HepG2 (cell line): ENCODE measurements around the gene PXDC1. TPM values are rescaled to one million over a fixed set of nuclear protein-coding genes. Genes with fewer than 3 reads are reported as not detected.
A peak's percentile ranks its signal among the peaks of the same experiment; 100 is the strongest.

Experiments used
- ATF3 ChIP-seq: sonication (generic); formaldehyde crosslinking; IDR thresholded peaks from 2 replicates; pipeline ENCODE4 v1.4.0; 2020; ENCODE audit warnings: missing genetic modification reagents
- ATF5 ChIP-seq: sonication (generic); formaldehyde crosslinking; IDR thresholded peaks from 2 replicates; pipeline ENCODE4 v1.4.0; 2020; ENCODE audit warnings: mild to moderate bottlenecking, low read depth, missing genetic modification reagents
- BRF2 ChIP-seq: sonication (generic); formaldehyde crosslinking; IDR thresholded peaks from 2 replicates; pipeline ENCODE4 v1.8.1; 2022; ENCODE audit warnings: mild to moderate bottlenecking, missing genetic modification reagents
- CEBPB ChIP-seq: IDR thresholded peaks from 2 replicates; pipeline ENCODE4 v1.6.1; 2011; ENCODE audit warnings: low read depth, low read length, improper control_type of control experiment, borderline replicate concordance
- HNRNPK ChIP-seq: fragments of 200-400 bp; formaldehyde crosslinking; IDR thresholded peaks from 2 replicates; pipeline ENCODE4 v1.6.1; 2018; ENCODE audit warnings: low read length, low read depth, moderate library complexity, mild to moderate bottlenecking; ENCODE audit not compliant: poor library complexity, severe bottlenecking
- KIAA2018 ChIP-seq: sonication (generic); formaldehyde crosslinking; IDR thresholded peaks from 2 replicates; pipeline ENCODE4 v1.5.0; 2020; ENCODE audit warnings: mild to moderate bottlenecking, missing genetic modification reagents, borderline replicate concordance
- PATZ1 ChIP-seq: sonication (generic); formaldehyde crosslinking; IDR thresholded peaks from 2 replicates; pipeline ENCODE4 v1.4.0; 2020; ENCODE audit warnings: missing genetic modification reagents
- POLR2AphosphoS2 ChIP-seq: IDR thresholded peaks from 2 replicates; pipeline ENCODE4 v1.6.1; 2011; ENCODE audit warnings: low read depth, low read length, improper control_type of control experiment
- RXRA ChIP-seq: sonication (generic); formaldehyde crosslinking; IDR thresholded peaks from 2 replicates; pipeline ENCODE4 v1.5.1; 2020; ENCODE audit warnings: missing genetic modification reagents
- SCMH1 ChIP-seq: sonication (generic); formaldehyde crosslinking; IDR thresholded peaks from 2 replicates; pipeline ENCODE4 v1.9.0; 2021; ENCODE audit warnings: missing genetic modification reagents, mild to moderate bottlenecking, borderline replicate concordance
- SOX5 ChIP-seq: IDR thresholded peaks from 2 replicates; pipeline ENCODE4 v1.6.1; 2016; ENCODE audit warnings: borderline replicate concordance
- ZNF12 ChIP-seq: sonication (generic); formaldehyde crosslinking; IDR thresholded peaks from 2 replicates; pipeline ENCODE4 v1.5.0; 2020; ENCODE audit warnings: missing genetic modification reagents
- ZNF296 ChIP-seq: sonication (generic); formaldehyde crosslinking; conservative IDR thresholded peaks from 2 replicates; pipeline ENCODE4 v1.5.0; 2020; ENCODE audit warnings: mild to moderate bottlenecking, missing genetic modification reagents
- ZNF678 ChIP-seq: sonication (generic); formaldehyde crosslinking; IDR thresholded peaks from 2 replicates; pipeline ENCODE4 v1.4.0; 2020; ENCODE audit warnings: mild to moderate bottlenecking, missing genetic modification reagents
- ZNF770 ChIP-seq: sonication (generic); formaldehyde crosslinking; IDR thresholded peaks from 2 replicates; pipeline ENCODE4 v1.5.0; 2020; ENCODE audit warnings: mild to moderate bottlenecking, missing genetic modification reagents
- polyA plus RNA-seq, 8 experiments: library from polyadenylated mRNA; depleted of rRNA in 3 of 8; stranded (reverse) in 7 of 8; unstranded in 1 of 8; fragments of >200 nt; fragmentation: Illumina TruSeq in 4 of 8; extraction: Trizol in 4 of 8; gene quantifications; 2 replicates each; pipeline versions ENCODE4 v1.2.1 to v1.2.3, GENCODE V29; 2011 to 2016; ENCODE audit warnings: low read depth in 4 of 8, missing spikeins in 1 of 8, mixed read lengths in 1 of 8; ENCODE audit not compliant: insufficient read depth in 1 of 8
- total RNA-seq, 5 experiments: library from RNA; depleted of rRNA; stranded (reverse); fragments of >200 nt; fragmentation: Illumina TruSeq; extraction: Trizol; gene quantifications; 2 replicates each; pipeline ENCODE4 v1.2.3, GENCODE V29; 2016; ENCODE audit warnings: low read depth in 1 of 5

PXDC1 gene
- total and polyA plus RNA-seq, 2 of the 13 experiments (the other 11 are each of a cell fraction or from before 2014, with no cell fraction given) = 32.4 to 34.7 TPM

GRCh38 chr6:3784423-3784822 is 32.9 kb upstream of the PXDC1 start (continued):
- TF ChIP-seq KIAA2018 (CRISPR knock-in tag) (no peak), ATF3 (no peak), ZNF770 (CRISPR knock-in tag) (no peak), ZNF678 (CRISPR knock-in tag) (no peak), RXRA (CRISPR knock-in tag) (no peak), PATZ1 (no peak), BRF2 (no peak), HNRNPK (no peak), CEBPB (no peak), SOX5 (CRISPR knock-in tag) (0 out of 2 replicates have a peak, but pooled peaks have one; percentile 4), SCMH1 (CRISPR knock-in tag) (no peak), ATF5 (CRISPR knock-in tag) (no peak), ZNF12 (CRISPR knock-in tag) (no peak), POLR2AphosphoS2 (no peak), ZNF296 (CRISPR knock-in tag) (no peak)
